ENCODE data around the gene NAPSA. TPM values are rescaled to one million over a fixed set of nuclear protein-coding genes. Genes with fewer than 3 reads are reported as not detected.

Gene NAPSA
- total and polyA plus RNA-seq, 9 of the 15 experiments (the other 6 are each of a cell fraction or from before 2014, with no cell fraction given) = 0.25 to 1.9 (median 0.69) TPM

DNA sequence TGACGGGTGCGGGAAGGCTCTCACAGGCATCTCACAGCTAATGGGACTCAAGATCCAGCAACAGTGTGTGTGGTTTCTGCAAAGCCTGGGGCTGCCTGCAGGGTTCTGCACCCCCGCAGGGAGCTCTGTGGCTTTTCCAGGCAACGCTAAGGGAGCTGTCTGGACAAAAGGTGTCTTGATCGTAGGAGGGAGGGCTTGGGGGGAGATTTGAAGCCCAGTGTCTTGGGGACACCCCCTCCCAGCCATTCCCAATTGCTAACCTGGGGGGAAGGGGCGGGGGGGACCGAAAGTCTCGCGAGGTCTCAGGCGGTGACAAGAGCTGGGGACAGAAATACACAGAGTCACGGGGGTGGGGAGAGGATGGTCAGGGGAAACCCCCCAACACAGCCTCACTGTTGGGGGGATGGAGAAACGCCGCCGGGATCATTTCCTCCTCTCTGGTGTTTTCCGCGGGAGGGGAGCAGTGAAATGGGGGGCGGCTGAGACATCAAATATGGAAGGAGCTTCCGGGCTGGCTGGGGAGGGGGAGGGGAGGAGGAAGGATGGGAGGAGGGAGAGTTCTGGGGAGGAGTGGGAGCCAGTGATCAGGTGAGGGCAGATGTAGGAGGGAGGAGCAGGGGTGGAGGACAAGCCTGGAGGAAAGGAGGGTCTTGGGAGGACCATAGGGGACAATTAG, 49.5 kb downstream of the NAPSA start (continued):
- TF ChIP-seq, protein P1, sequence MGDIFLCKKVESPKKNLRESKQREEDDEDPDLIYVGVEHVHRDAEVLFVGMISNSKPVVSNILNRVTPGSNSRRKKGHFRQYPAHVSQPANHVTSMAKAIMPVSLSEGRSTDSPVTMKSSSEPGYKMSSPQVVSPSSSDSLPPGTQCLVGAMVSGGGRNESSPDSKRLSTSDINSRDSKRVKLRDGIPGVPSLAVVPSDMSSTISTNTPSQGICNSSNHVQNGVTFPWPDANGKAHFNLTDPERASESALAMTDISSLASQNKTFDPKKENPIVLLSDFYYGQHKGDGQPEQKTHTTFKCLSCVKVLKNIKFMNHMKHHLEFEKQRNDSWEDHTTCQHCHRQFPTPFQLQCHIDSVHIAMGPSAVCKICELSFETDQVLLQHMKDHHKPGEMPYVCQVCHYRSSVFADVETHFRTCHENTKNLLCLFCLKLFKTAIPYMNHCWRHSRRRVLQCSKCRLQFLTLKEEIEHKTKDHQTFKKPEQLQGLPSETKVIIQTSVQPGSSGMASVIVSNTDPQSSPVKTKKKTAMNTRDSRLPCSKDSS (IDR thresholded peaks at IDR 0.05; ENCODE audit: low read depth, partially characterized antibody) = no peak
- TF ChIP-seq, protein P2, sequence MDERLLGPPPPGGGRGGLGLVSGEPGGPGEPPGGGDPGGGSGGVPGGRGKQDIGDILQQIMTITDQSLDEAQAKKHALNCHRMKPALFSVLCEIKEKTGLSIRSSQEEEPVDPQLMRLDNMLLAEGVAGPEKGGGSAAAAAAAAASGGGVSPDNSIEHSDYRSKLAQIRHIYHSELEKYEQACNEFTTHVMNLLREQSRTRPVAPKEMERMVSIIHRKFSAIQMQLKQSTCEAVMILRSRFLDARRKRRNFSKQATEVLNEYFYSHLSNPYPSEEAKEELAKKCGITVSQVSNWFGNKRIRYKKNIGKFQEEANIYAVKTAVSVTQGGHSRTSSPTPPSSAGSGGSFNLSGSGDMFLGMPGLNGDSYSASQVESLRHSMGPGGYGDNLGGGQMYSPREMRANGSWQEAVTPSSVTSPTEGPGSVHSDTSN (CRISPR knock-in tag; IDR thresholded peaks at IDR 0.05; ENCODE audit: low read depth) = no peak
- TF ChIP-seq, protein P2 (tag; conservative IDR thresholded peaks at IDR 0.05; ENCODE audit: low read depth) = no peak
- no peak for TF ChIP-seq RAD21 (CRISPR knock-in tag; conservative IDR thresholded peaks at IDR 0.05 in 1 of 2, IDR thresholded peaks at IDR 0.05 in 1 of 2)
- TF ChIP-seq, protein P3, sequence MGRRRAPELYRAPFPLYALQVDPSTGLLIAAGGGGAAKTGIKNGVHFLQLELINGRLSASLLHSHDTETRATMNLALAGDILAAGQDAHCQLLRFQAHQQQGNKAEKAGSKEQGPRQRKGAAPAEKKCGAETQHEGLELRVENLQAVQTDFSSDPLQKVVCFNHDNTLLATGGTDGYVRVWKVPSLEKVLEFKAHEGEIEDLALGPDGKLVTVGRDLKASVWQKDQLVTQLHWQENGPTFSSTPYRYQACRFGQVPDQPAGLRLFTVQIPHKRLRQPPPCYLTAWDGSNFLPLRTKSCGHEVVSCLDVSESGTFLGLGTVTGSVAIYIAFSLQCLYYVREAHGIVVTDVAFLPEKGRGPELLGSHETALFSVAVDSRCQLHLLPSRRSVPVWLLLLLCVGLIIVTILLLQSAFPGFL (CRISPR knock-in tag; IDR thresholded peaks at IDR 0.05) = no peak
- TF ChIP-seq SIX5 (IDR thresholded peaks at IDR 0.05; ENCODE audit: borderline replicate concordance in 1 of 2, insufficient read depth in 1 of 2, low read depth in 1 of 2, low read length in 2 of 2) = no peak
- peak in 2 of 3 experiments; percentile 23 to 60 for TF ChIP-seq YY1 (IDR thresholded peaks at IDR 0.05; ENCODE audit: borderline replicate concordance in 1 of 3, control insufficient read depth in 1 of 3, extremely low read depth in 1 of 3, insufficient read depth in 3 of 3, insufficient read length in 1 of 3, insufficient replicate concordance in 2 of 3, low read depth in 1 of 3, low read length in 2 of 3)
- TF ChIP-seq NFE2L1 (tag; IDR thresholded peaks at IDR 0.05; ENCODE audit: borderline replicate concordance, low read depth) = no peak
- peak in 1 of 2 experiments; percentile 45; a peak in 1 of 4 replicates for TF ChIP-seq NONO (IDR thresholded peaks at IDR 0.05; ENCODE audit: low read depth in 2 of 2, low read length in 1 of 2)
- TF ChIP-seq, protein P4, sequence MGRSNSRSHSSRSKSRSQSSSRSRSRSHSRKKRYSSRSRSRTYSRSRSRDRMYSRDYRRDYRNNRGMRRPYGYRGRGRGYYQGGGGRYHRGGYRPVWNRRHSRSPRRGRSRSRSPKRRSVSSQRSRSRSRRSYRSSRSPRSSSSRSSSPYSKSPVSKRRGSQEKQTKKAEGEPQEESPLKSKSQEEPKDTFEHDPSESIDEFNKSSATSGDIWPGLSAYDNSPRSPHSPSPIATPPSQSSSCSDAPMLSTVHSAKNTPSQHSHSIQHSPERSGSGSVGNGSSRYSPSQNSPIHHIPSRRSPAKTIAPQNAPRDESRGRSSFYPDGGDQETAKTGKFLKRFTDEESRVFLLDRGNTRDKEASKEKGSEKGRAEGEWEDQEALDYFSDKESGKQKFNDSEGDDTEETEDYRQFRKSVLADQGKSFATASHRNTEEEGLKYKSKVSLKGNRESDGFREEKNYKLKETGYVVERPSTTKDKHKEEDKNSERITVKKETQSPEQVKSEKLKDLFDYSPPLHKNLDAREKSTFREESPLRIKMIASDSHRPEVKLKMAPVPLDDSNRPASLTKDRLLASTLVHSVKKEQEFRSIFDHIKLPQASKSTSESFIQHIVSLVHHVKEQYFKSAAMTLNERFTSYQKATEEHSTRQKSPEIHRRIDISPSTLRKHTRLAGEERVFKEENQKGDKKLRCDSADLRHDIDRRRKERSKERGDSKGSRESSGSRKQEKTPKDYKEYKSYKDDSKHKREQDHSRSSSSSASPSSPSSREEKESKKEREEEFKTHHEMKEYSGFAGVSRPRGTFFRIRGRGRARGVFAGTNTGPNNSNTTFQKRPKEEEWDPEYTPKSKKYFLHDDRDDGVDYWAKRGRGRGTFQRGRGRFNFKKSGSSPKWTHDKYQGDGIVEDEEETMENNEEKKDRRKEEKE (IDR thresholded peaks at IDR 0.05; ENCODE audit: borderline replicate concordance in 1 of 2, control insufficient read depth in 1 of 2, low read depth in 2 of 2, low read length in 1 of 2) = no peak; a peak in 1 of 4 replicates
- no peak for TF ChIP-seq ZNF57 (CRISPR knock-in tag; IDR thresholded peaks at IDR 0.05)
- TF ChIP-seq CREM (IDR thresholded peaks at IDR 0.05; ENCODE audit: low read depth) = no peak
- no peak for TF ChIP-seq ZNF212 (CRISPR knock-in tag; IDR thresholded peaks at IDR 0.05)
- TF ChIP-seq TAF1 (IDR thresholded peaks at IDR 0.05; ENCODE audit: control insufficient read depth, extremely low read depth, insufficient read depth, low read length, severe bottlenecking) = no peak
- TF ChIP-seq RHOXF2B (CRISPR knock-in tag; conservative IDR thresholded peaks at IDR 0.05) = no peak
- no peak for TF ChIP-seq NUFIP1 (IDR thresholded peaks at IDR 0.05; ENCODE audit: partially characterized antibody)

All from K562 (cell line).